Neuronal stem cell (in vitro differentiated cells): ENCODE results near the gene KY.

Experiments used
- DNase-seq: peaks from one replicate; pipeline ENCODE4 v3.0.0-alpha.2; 2013; ENCODE audit warnings: low spot score
- H2AFZ ChIP-seq: one replicate; pipeline ENCODE4 v1.6.1; 2013; ENCODE audit warnings: mild to moderate bottlenecking, low read length, inconsistent platforms
- H2AK5ac ChIP-seq: 2 replicates; pipeline ENCODE4 v1.6.1; 2013; ENCODE audit warnings: low read depth, mild to moderate bottlenecking, inconsistent platforms, low read length, moderate library complexity, mixed read lengths
- H2BK120ac ChIP-seq: 2 replicates; pipeline ENCODE4 v1.6.1; 2013; ENCODE audit warnings: low read depth, mild to moderate bottlenecking, inconsistent platforms, low read length, moderate library complexity, mixed read lengths
- H2BK12ac ChIP-seq: one replicate; pipeline ENCODE4 v1.6.1; 2013; ENCODE audit warnings: low read length, inconsistent platforms
- H2BK15ac ChIP-seq: 2 replicates; pipeline ENCODE4 v1.6.1; 2013; ENCODE audit warnings: mild to moderate bottlenecking, low read length, inconsistent platforms, mixed read lengths
- H2BK5ac ChIP-seq: one replicate; pipeline ENCODE4 v1.6.1; 2013; ENCODE audit warnings: inconsistent platforms, mild to moderate bottlenecking, low read length, moderate library complexity
- H3K14ac ChIP-seq: one replicate; pipeline ENCODE4 v1.6.1; 2013; ENCODE audit warnings: low read length, inconsistent platforms
- H3K18ac ChIP-seq: 2 replicates; pipeline ENCODE4 v1.6.1; 2013; ENCODE audit warnings: low read length, inconsistent platforms
- H3K23ac ChIP-seq: 2 replicates; pipeline ENCODE4 v1.6.1; 2013; ENCODE audit warnings: low read depth, mild to moderate bottlenecking, mixed read lengths, low read length, inconsistent platforms; ENCODE audit not compliant: poor library complexity
- H3K27ac ChIP-seq: replicated peaks from 3 replicates; pipeline ENCODE4 v1.5.1; 2013; ENCODE audit warnings: low read length, inconsistent platforms
- H3K27me3 ChIP-seq, 3 experiments: 2 replicates each; pipeline ENCODE4 v1.6.1; 2013; ENCODE audit warnings: low read length in 3 of 3, mild to moderate bottlenecking in 2 of 3, inconsistent platforms in 1 of 3, low read depth in 1 of 3, mixed read lengths in 1 of 3, moderate library complexity in 1 of 3; ENCODE audit not compliant: control insufficient read depth in 3 of 3, insufficient read depth in 3 of 3
- H3K36me3 ChIP-seq, 2 donors: replicated peaks in 1 of 2; 2 replicates each; pipeline ENCODE4 v1.6.1; 2013; ENCODE audit warnings: low read length in 2 of 2; ENCODE audit not compliant: control insufficient read depth in 2 of 2, insufficient read depth in 2 of 2
- H3K4ac ChIP-seq: 2 replicates; pipeline ENCODE4 v1.6.1; 2013; ENCODE audit warnings: inconsistent platforms, mild to moderate bottlenecking, low read length, moderate library complexity
- H3K4me1 ChIP-seq, 2 donors: 1 replicate in 1 of 2; 2 replicates in 1 of 2; pipeline ENCODE4 v1.6.1; 2013; ENCODE audit warnings: low read length in 2 of 2, low read depth in 1 of 2; ENCODE audit not compliant: control insufficient read depth in 2 of 2, insufficient read depth in 1 of 2
- H3K4me2 ChIP-seq: one replicate; pipeline ENCODE4 v1.6.1; 2013; ENCODE audit warnings: mild to moderate bottlenecking, low read length, inconsistent platforms; ENCODE audit not compliant: insufficient read depth, poor library complexity, severe bottlenecking
- H3K4me3 ChIP-seq, 2 donors: 2 replicates each; pipeline ENCODE4 v1.5.1; 2013; ENCODE audit warnings: low read length in 2 of 2, mild to moderate bottlenecking in 2 of 2, inconsistent platforms in 1 of 2, moderate library complexity in 1 of 2
- H3K79me1 ChIP-seq: one replicate; pipeline ENCODE4 v1.6.1; 2013; ENCODE audit warnings: low read depth, mild to moderate bottlenecking, inconsistent platforms, low read length, moderate library complexity
- H3K9ac ChIP-seq: one replicate; pipeline ENCODE4 v1.6.1; 2013; ENCODE audit warnings: mild to moderate bottlenecking, low read depth, low read length, inconsistent platforms; ENCODE audit not compliant: poor library complexity
- H3K9me3 ChIP-seq, 2 donors: replicated peaks in 1 of 2; 2 replicates each; pipeline versions ENCODE3 to v1.6.1; 2013; ENCODE audit warnings: low read length in 2 of 2, mild to moderate bottlenecking in 2 of 2, inconsistent platforms in 1 of 2, low read depth in 1 of 2, mixed read lengths in 1 of 2, moderate library complexity in 1 of 2; ENCODE audit not compliant: control insufficient read depth in 2 of 2, insufficient read depth in 1 of 2
- H4K8ac ChIP-seq: one replicate; pipeline ENCODE4 v1.6.1; 2013; ENCODE audit warnings: low read depth, mild to moderate bottlenecking, inconsistent platforms, low read length, moderate library complexity
- H4K91ac ChIP-seq: one replicate; pipeline ENCODE4 v1.6.1; 2013; ENCODE audit warnings: low read length, low read depth, mild to moderate bottlenecking, inconsistent platforms; ENCODE audit not compliant: poor library complexity
- WGBS, 2 donors: extraction: QIAGEN DNeasy Blood & Tissue Kit; methylation state at CpG; one replicate each; pipeline ENCODE4 v1.1.7; 2013; ENCODE audit warnings: missing lambda C conversion rate in 2 of 2, mixed read lengths in 1 of 2; ENCODE audit not compliant: insufficient read length in 2 of 2, insufficient replicate concordance in 1 of 2; ENCODE audit errors: extremely low coverage in 2 of 2; 5-methylcytosine and 5-hydroxymethylcytosine counted together

The KY gene

DNA sequence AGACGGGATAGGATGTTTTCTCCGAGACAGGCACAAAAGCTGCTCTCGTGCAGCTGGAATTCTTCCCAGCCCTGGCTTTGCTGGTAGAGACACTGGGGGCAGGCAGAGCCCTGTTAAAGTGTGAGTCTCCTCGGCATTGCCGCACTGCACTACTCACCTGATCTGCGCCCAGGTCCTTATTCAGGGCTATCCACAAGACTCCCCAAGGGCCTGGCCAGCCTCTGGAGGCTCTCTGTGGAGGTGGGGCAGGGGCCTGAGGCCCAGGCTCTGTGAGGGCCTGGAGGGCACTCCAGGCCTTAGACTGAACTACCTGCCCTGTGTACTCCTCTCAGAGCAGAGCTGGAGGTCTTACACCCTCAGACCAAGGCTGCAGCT lies 48.4 kb downstream of the KY start:
- H3K4me1 ChIP-seq: peaks cover 18 to 40% of the 10 kb centered on the region in 2 donors
- H3K4me3 ChIP-seq: no peak overlapping the region
- no peaks in the 10 kb centered on the region for H3K27me3 ChIP-seq
- no peaks in the 10 kb centered on the region for H3K36me3 ChIP-seq
- no peak overlapping the region for H2BK120ac ChIP-seq
- H3K18ac ChIP-seq: peak overlapping the region; percentile 78
- peak overlapping the region; percentile 17 for H3K9ac ChIP-seq
- no peak overlapping the region for H4K8ac ChIP-seq
- no peak overlapping the region for H2BK5ac ChIP-seq
- H2BK12ac ChIP-seq: no peak overlapping the region
- H2AFZ ChIP-seq: peak overlapping the region; percentile 63
- H3K14ac ChIP-seq: no peak overlapping the region
- WGBS, 2 donors: no CpG with 5 or more reads among the region's 6 CpGs
- H2AK5ac ChIP-seq: peak overlapping the region; percentile 62
- H3K9me3 ChIP-seq: no peaks in the 10 kb centered on the region
- H2BK15ac ChIP-seq: peak overlapping the region; percentile 29
- no peaks in the 10 kb centered on the region for H3K79me1 ChIP-seq
- DNase-seq: no peak
- peak overlapping the region; percentile 13 for H4K91ac ChIP-seq
- H3K23ac ChIP-seq: no peak overlapping the region
- peak overlapping the region; percentile 63 for H3K27ac ChIP-seq
- H3K4me2 ChIP-seq: no peak overlapping the region
- H3K4ac ChIP-seq: no peak overlapping the region

GRCh38 chr3:134601539-134602439 lies 49.0 kb downstream of the KY start:
- H4K91ac ChIP-seq: no peak overlapping the region
- H3K9me3 ChIP-seq: no peaks in the 10 kb centered on the region
- peak overlapping the region; percentile 63 for H3K27ac ChIP-seq
- H3K9ac ChIP-seq: no peak overlapping the region
- H2AFZ ChIP-seq: peak overlapping the region; percentile 63
- peak overlapping the region; percentile 48 for H3K4me2 ChIP-seq
- H3K23ac ChIP-seq: no peak overlapping the region
- H2BK120ac ChIP-seq: no peak overlapping the region
- H3K14ac ChIP-seq: no peak overlapping the region
- peak overlapping the region; percentile 78 for H3K18ac ChIP-seq
- H3K79me1 ChIP-seq: no peaks in the 10 kb centered on the region
- peak overlapping the region; percentile 16 for H2AK5ac ChIP-seq
- DNase-seq: peak; percentile 85
- no CpG with 5 or more reads among the region's 19 CpGs for WGBS, 2 donors
- peaks cover 18 to 40% of the 10 kb centered on the region in 2 donors for H3K4me1 ChIP-seq
- H4K8ac ChIP-seq: no peak overlapping the region
- H2BK15ac ChIP-seq: no peak overlapping the region
- no peak overlapping the region for H3K4ac ChIP-seq
- no peak overlapping the region for H2BK5ac ChIP-seq
- H3K36me3 ChIP-seq: no peaks in the 10 kb centered on the region
- H3K4me3 ChIP-seq: no peak overlapping the region
- no peak overlapping the region for H2BK12ac ChIP-seq
- no peaks in the 10 kb centered on the region for H3K27me3 ChIP-seq

GRCh38 chr3:134600685-134601463 lies 49.9 kb downstream of the KY start:
- Histone ChIP-seq H3K9me3 (no peaks in the 10 kb centered on the region), H2BK15ac (no peak overlapping the region), H2AFZ (peak overlapping the region; percentile 80), H3K9ac (no peak overlapping the region), H3K4me3 (no peak overlapping the region), H2BK120ac (no peak overlapping the region), H2AK5ac (no peak overlapping the region), H2BK12ac (no peak overlapping the region), H3K27ac (no peak overlapping the region), H3K4me2 (peak overlapping the region; percentile 48), H3K23ac (no peak overlapping the region), H4K91ac (no peak overlapping the region), H3K18ac (no peak overlapping the region), H3K27me3 (no peaks in the 10 kb centered on the region), H3K4me1 (peaks cover 18 to 40% of the 10 kb centered on the region in 2 donors), H3K36me3 (no peaks in the 10 kb centered on the region), H2BK5ac (no peak overlapping the region), H3K14ac (no peak overlapping the region), H3K4ac (no peak overlapping the region), H4K8ac (no peak overlapping the region), H3K79me1 (no peaks in the 10 kb centered on the region)
- no CpG with 5 or more reads among the region's 31 CpGs for WGBS, 2 donors
- DNase-seq: peak; percentile 77

DNA sequence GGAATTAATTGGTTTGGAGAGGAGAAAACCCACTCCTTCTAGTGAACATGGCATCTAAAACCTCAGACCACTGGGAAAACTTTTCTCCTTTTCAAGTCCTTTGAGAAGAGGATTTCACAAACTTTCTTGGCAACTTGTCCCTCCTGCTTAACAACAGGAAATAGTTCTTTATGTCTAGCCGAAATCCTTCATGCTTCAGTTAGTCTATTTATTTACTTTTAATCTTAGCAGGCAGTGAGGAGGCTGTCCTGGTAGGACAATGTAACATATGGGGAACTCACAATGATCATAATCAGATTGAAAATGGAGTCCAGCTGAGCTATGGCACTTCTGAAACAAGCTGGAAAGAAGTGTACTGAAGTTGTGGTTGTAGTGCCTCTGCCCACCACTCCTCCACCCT lies 50.6 kb downstream of the KY start:
- Histone ChIP-seq H3K9ac (no peak overlapping the region), H3K27me3 (no peaks in the 10 kb centered on the region), H4K91ac (no peak overlapping the region), H3K36me3 (no peaks in the 10 kb centered on the region), H3K18ac (no peak overlapping the region), H3K14ac (no peak overlapping the region), H2BK120ac (no peak overlapping the region), H3K4me2 (no peak overlapping the region), H2AFZ (peak overlapping the region; percentile 80), H4K8ac (no peak overlapping the region), H2AK5ac (no peak overlapping the region), H2BK5ac (no peak overlapping the region), H3K4ac (no peak overlapping the region), H3K23ac (no peak overlapping the region), H2BK15ac (no peak overlapping the region), H3K27ac (no peak overlapping the region), H3K4me1 (peaks cover 16 to 40% of the 10 kb centered on the region in 2 donors), H2BK12ac (no peak overlapping the region), H3K4me3 (no peak overlapping the region), H3K79me1 (no peaks in the 10 kb centered on the region), H3K9me3 (no peaks in the 10 kb centered on the region)
- no peak for DNase-seq
- no CpG with 5 or more reads among the region's 1 CpG for WGBS, 2 donors
